HG03442 (cell line): ENCODE measurements around the gene EXO5.
"Not testable (repeated sequence)": the region's sequence is repeated elsewhere in the genome, so short reads cannot be mapped to it uniquely, and the experiment has no call there.

Experiments
- ATAC-seq: cut with Tn5 transposase; IDR thresholded peaks from one replicate; pipeline ENCODE4 v1.9.1; 2021; ENCODE audit warnings: mild to moderate bottlenecking, moderate library complexity; ENCODE audit not compliant: unreplicated experiment

The EXO5 gene

GRCh38 chr1:40508375-40509341 lies at the start of gene EXO5:
Gene EXO5 (plus strand): TSS chr1:40508767. CDS start chr1:40514545, 5,778 bp downstream.
- peak; percentile 81 for ATAC-seq

GRCh38 chr1:40462956-40463590 lies 45.5 kb upstream of the EXO5 start:
- no peak for ATAC-seq

DNA sequence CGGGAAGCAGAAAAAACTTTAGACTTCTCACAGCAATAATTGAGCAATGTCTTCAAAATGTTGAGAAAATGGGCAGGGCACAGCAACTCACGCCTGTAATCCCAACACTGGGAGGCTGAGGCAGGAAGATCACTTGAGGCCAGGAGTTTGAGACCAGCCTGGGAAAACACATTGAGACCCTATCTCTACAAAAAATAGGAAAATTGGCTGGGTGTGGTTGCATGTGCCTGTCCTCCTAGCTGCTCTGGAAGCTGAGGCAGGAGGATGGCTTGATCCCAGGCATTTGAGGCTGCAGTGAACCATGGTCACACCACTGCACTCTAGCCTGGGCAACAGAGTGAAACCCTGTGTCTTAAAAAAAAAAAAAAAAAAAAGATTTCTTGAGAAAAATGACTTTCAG lies 39.2 kb upstream of the EXO5 start:
- no peak for ATAC-seq

DNA sequence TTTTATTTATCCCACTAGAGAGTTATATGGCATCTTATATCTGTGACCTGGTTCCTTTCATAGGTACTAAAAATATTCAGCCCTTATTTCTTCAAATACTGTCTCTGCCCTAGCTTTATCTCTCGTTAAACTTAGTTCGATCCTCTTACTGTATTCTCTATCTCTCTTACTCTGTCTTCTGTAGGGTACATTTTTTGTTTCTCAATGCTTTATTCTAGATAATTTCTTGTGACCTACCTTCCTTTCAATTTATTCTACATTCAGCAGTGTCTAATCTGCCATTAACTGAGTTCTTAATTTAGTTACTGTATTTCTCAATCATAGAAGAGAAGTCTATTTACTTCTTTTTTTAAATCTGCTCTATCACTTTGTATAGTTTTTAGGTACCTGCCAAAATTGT lies 33.3 kb upstream of the EXO5 start:
- ATAC-seq, result no peak

DNA sequence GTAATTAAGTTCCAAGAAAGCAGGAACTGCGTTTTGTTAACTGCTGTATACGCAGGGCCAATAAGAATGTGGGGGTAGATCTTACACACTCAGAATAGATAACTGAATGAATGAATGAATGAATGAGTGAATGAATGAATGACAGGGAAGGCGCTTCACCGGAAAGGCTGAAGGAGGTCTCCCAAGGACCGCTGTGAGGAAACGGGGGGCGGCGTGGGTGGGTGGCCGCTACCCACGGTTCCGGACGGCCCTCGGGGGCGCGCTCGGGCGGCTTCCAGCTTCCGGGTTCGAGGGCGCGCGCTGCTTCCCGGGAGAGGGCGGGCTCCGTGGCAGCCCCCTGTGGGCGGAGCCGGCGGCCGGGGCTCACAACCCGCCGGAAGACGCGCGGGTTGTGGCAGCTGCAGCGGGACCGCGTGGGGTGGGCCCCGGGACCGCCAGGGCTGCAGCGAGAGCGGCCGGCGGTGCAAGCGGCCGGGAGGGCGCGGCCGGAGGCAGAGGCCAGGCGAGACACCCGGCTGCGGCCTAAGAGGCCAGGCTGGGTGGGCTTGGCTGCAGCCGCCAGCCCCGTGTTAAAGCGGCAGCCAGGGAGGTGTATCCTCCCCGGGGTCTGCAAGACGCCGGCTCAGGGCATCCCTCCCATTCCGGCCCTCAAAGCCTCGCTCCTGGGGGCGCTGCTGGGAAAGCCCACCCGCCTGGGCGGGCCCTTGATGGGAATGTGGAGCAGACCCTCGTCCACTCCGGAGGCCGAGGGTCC lies 31.5 kb upstream of the EXO5 start, which contains the start of gene ZFP69:
Gene ZFP69 (plus strand): TSS at position 367 of the 754 bp plus-strand sequence. CDS start 2,072 bp downstream, outside the sequence.
- peak; percentile 66 for ATAC-seq

DNA sequence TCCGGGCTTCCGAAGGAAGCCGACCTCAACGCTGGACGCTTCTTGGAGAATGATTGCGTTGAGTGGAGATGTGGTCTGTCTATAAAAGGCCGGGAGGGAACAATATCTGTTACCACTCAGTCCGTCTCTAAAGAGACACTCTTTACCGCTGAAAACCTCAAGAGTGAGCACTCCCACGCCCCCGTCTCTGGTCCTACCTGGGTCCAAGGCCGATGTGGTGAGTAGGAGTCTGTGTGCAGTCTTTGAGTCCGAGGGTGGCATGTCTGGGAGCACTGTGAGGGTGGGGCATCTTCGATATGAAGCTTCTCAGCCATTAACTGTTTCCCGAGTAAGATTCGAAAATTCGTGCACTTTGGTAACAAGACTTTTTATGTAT lies 30.9 kb upstream of the EXO5 start:
- ATAC-seq, result no peak

- no peak for ATAC-seq
Measured at GRCh38 chr1:40478276-40478675, 30.3 kb upstream of the EXO5 start.

DNA sequence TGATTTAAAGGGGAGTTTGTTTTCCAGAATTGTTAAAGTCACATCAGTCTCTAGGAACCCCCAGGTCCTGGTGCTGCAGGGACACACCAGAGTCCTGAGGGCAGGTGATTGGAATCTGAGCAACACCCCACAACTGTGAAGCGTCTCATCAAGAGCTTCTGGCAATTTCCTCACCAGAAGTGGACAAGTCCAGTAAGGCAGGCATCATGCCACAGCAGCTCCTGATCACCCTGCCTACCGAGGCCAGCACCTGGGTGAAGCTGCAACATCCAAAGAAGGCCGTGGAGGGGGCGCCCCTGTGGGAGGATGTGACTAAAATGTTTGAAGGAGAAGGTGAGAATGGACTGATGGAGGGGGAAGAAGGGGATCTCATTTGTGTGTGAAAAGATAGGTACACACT lies 29.4 kb upstream of the EXO5 start:
- ATAC-seq, result no peak

GRCh38 chr1:40495315-40495903 lies 13.2 kb upstream of the EXO5 start:
- ATAC-seq, result no peak

DNA sequence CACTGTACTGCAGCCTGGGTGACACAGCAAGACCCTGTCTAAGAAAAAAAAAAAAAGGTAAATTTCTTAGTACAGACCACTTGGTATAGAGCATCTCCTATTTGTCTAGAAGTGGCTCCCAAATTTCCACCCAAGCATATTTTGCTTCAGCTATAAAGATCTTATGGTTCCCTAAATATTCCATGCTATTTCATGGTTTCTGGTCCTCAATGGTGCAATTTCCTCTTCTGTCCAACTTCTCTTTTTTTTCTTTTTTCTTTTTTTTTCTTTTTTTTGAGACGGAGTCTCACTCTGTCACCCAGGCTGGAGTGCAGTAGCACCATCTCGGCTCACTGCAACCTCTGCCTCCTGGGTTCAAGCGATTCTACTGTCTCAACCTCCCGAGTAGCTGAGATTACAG lies 5.9 kb upstream of the EXO5 start:
- ATAC-seq, result not testable (repeated sequence)

- no peak for ATAC-seq
Measured at GRCh38 chr1:40507973-40508372, 594 bp upstream of the EXO5 start.

DNA sequence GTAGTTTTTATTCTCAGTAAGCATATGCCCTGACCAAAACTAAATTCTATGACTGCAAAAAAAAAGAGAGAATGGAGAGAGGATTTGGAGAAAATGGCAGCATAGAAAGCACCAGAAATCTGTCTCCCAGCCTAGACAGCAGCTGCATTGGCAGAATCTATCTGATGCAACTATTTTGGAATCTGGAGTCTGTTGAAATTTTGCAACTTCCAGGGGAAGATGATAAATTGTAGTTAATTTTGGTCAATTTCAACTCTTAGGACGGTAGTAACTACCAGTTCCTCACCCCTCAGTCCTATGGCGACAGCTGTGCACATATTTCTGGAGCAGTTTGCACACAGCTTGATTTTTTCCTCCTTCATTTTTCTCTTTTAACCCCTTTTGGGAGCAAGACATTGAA lies 10.9 kb downstream of the EXO5 start:
- no peak for ATAC-seq

- ATAC-seq, result no peak
Measured at GRCh38 chr1:40530735-40531380, 22.3 kb downstream of the EXO5 start.

DNA sequence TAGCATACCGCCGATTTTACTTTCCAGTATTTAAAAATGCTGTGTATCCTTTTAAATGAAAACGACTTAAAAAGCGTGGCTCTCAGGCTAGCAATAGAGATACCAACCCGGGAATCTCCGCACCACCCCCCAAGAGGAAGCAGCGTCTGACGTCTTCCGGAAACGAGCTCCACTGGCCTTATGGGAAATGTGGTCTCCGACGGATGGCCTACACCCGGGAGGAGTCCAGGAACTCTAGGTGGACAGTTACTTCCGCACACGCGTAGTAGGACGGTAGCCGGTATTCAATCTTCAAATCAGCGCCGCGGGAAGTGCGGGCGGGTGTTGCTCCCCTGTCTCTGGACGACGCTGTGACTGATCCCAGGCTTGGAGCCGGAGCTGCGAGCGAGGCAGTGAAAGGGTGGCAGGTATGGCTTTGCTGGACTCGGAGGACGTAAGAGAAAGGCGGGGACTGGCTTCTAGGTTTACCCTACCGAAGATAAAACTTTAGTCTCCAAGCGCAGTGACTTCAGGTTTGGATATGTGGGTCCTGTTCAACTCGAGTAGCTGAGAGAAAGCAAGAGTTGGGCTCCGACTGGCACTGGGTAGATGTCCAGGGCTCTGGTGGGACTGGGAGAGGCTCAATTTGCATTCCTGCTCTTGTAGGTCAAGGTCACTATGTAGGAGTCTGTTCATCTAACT lies 23.0 kb downstream of the EXO5 start, which contains the start of gene ZNF684:
Gene ZNF684 (plus strand): TSS at position 257 of the 681 bp plus-strand sequence. CDS start 1,530 bp downstream, outside the sequence.
- ATAC-seq, result peak; percentile 95

DNA sequence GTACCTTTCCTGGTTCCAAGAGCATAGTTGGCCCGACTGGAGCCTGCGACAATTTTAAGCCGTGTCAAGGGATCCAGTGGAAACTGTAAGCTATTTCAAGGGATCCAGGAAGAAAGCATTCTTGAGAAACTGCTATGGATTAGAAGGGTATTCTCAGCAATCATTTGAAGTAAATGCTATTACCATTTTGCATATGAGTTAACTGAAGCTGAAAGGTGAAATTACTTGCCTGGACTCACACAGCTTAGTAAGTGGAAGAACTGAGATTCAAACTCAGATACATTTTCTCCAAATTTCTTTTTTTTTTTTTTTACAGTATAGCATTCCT lies 23.5 kb downstream of the EXO5 start:
- ATAC-seq, result no peak

DNA sequence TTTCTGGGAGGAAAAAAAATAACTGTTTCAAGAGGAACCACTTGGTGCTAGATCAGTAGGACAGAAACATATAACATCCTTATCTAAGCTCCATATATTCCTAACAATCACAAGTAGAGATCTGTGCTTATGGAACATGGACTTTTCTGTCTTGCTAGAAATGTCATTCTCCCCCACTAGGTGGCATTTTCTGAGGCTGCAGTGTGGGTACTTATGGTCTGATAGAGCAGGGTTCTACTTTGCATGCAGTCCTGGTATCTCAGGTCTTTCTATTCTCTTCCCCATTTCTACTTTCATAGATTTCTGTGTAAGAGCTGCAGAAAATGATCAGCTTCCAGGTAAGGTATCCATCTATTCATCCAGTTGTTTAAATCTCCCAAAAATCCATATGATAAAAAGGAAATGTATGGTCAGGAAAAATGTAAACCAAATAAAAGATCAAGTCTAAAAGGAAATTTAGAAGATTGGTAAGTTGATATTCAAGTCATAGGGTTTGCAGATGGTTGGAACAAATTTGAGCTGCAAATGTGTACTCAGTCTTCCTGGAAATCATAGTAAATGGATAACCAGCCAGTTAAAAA lies 24.4 kb downstream of the EXO5 start:
- no peak for ATAC-seq

GRCh38 chr1:40534589-40534988 lies 26.0 kb downstream of the EXO5 start:
- no peak for ATAC-seq

DNA sequence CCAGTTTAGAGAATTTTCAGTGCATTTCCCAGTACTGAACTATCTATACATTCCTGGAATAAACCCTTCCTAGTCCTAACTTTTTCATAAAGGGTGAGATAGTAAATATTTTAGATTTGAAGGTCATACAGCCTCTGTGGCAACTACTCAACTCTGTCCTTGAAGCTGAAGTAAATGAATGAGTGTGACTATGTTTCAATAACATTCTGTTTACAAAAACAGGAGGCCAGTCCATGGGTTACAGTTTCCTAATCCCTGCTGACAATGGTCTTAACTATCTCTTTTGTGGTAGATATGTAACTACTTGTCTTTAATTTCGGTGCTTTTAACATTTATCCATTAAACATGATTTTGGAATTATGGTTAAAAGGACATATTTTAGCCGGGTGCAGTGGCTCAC lies 27.2 kb downstream of the EXO5 start:
- ATAC-seq, result no peak

GRCh38 chr1:40539338-40539737 lies 30.8 kb downstream of the EXO5 start:
- ATAC-seq, result no peak

GRCh38 chr1:40546957-40547356 lies 38.4 kb downstream of the EXO5 start:
- ATAC-seq, result no peak
